CD8-positive, alpha-beta memory T cell (primary cell): Measurements from ENCODE around the gene NAV2. TPM values are rescaled to one million over a fixed set of nuclear protein-coding genes. Genes with fewer than 3 reads are reported as not detected.
"Not testable (repeated sequence)": the region's sequence is repeated elsewhere in the genome, so short reads cannot be mapped to it uniquely, and the experiment has no call there.

ENCODE experiments used
- CTCF ChIA-PET: fragments of 350-600 bp; sonication (Branson Sonifier 250); formaldehyde crosslinking; loops from one replicate; lab custom pipeline; 2021; ENCODE audit warnings: antibody characterized with exemption; lab: Charles Lee
- POLR2A ChIA-PET: fragments of 350-600 bp; sonication (Branson Sonifier 250); formaldehyde crosslinking; loops from one replicate; lab custom pipeline; 2021; ENCODE audit warnings: antibody characterized with exemption; lab: Charles Lee
- DNase-seq, 5 donors: peaks; one replicate each; pipeline versions ENCODE4 v3.0.0 to v3.0.0-alpha.2; 2020 to 2022; ENCODE audit warnings: mixed read lengths in 1 of 5
- H3K27ac ChIP-seq: one replicate; pipeline ENCODE4 v1.7.0; 2013; ENCODE audit warnings: low read depth, mild to moderate bottlenecking, low read length, moderate library complexity
- H3K27me3 ChIP-seq: 2 replicates; pipeline ENCODE4 v1.7.0; 2013; ENCODE audit warnings: low read length, mild to moderate bottlenecking; ENCODE audit not compliant: insufficient read depth, poor library complexity, severe bottlenecking
- H3K36me3 ChIP-seq: 2 replicates; pipeline ENCODE4 v1.7.0; 2013; ENCODE audit warnings: mild to moderate bottlenecking, low read length, moderate library complexity; ENCODE audit not compliant: insufficient read depth
- H3K4me1 ChIP-seq: 2 replicates; pipeline ENCODE4 v1.7.0; 2013; ENCODE audit warnings: mild to moderate bottlenecking, low read length, moderate library complexity; ENCODE audit not compliant: insufficient read depth
- H3K4me3 ChIP-seq: 2 replicates; pipeline ENCODE4 v1.7.0; 2013; ENCODE audit warnings: mild to moderate bottlenecking, low read length
- H3K9me3 ChIP-seq: 2 replicates; pipeline ENCODE4 v1.7.0; 2013; ENCODE audit warnings: mild to moderate bottlenecking, low read length
- H3K27ac Mint-ChIP-seq, 8 donors: one replicate each; pipeline ENCODE4 v1.8.0; 2020 to 2021; ENCODE audit warnings: mixed read lengths in 8 of 8, mild to moderate bottlenecking in 6 of 8, inconsistent platforms in 3 of 8, moderate library complexity in 3 of 8
- H3K27me3 Mint-ChIP-seq, 2 donors: one replicate each; pipeline ENCODE4 v1.8.0; 2020 to 2021; ENCODE audit warnings: mixed read lengths in 2 of 2, mild to moderate bottlenecking in 1 of 2, moderate library complexity in 1 of 2
- H3K36me3 Mint-ChIP-seq, 3 donors: one replicate each; pipeline ENCODE4 v1.8.0; 2020 to 2021; ENCODE audit warnings: mixed read lengths in 3 of 3, inconsistent platforms in 1 of 3, mild to moderate bottlenecking in 1 of 3
- H3K4me1 Mint-ChIP-seq, 3 donors: one replicate each; pipeline ENCODE4 v1.8.0; 2020 to 2021; ENCODE audit warnings: mixed read lengths in 3 of 3, inconsistent platforms in 1 of 3, mild to moderate bottlenecking in 1 of 3
- H3K4me3 Mint-ChIP-seq, 7 donors: one replicate each; pipeline ENCODE4 v1.8.0; 2020 to 2021; ENCODE audit warnings: mixed read lengths in 7 of 7, mild to moderate bottlenecking in 6 of 7, moderate library complexity in 4 of 7, inconsistent platforms in 2 of 7
- H3K9me3 Mint-ChIP-seq, 5 donors: one replicate each; pipeline ENCODE4 v1.8.0; 2020 to 2022; ENCODE audit warnings: mixed read lengths in 5 of 5, mild to moderate bottlenecking in 3 of 5, moderate library complexity in 2 of 5, inconsistent platforms in 1 of 5
- polyA plus RNA-seq: library from polyadenylated mRNA; unstranded; fragments of 300-500 nt; fragmentation: Illumina TruSeq; gene quantifications from one replicate; pipeline ENCODE4 v1.2.3, GENCODE V29; 2021
- total RNA-seq, 2 experiments: library from RNA; stranded (reverse); gene quantifications; one replicate each; pipeline ENCODE4 v1.2.3, GENCODE V29; 2021

NAV2 gene
- total and polyA plus RNA-seq, 3 experiments from 2014 or later = 0.42 to 1.2 (median 1.1) TPM

DNA sequence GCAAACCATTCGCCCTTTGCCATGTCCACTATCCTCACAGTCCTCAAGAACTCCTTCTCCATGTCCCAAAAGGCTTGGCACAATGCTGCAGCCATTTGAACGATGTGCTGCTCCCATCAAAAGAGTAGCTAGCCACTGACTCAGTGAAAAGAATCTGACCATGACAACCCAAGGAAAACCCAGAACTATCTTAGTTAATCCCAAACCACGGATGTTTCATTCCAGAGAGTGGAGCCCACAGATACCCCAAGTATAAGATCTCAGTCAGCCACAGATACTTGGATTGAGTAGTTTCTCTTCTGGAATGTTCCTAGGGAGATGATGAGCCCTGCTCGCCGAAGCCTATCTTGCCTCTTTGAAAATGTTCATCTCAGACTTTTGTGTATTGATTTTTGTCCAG lies 176.9 kb downstream of the NAV2 start:
- H3K36me3 ChIP-seq = no peaks in the 10 kb centered on the region
- H3K27ac Mint-ChIP-seq = peak overlapping the region in 1 of 8 donors; percentile 2
- H3K4me1 ChIP-seq = no peaks in the 10 kb centered on the region
- H3K27me3 Mint-ChIP-seq = peaks cover 0 to 2% of the 10 kb centered on the region in 2 donors
- H3K27ac ChIP-seq = no peak overlapping the region
- ChIA-PET POLR2A (no interaction called here), CTCF (interaction anchor here (0.8 kb wide), 1 partner anchor 14 kb away, joined by 3 read pairs; no protein-coding TSS in a partner anchor)
- H3K4me3 Mint-ChIP-seq = no peak overlapping the region
- H3K27me3 ChIP-seq = no peaks in the 10 kb centered on the region
- no peak for DNase-seq
- H3K9me3 ChIP-seq = no peaks in the 10 kb centered on the region
- no peak overlapping the region for H3K4me3 ChIP-seq
- H3K4me1 Mint-ChIP-seq = no peaks in the 10 kb centered on the region
- H3K36me3 Mint-ChIP-seq = no peaks in the 10 kb centered on the region
- no peaks in the 10 kb centered on the region for H3K9me3 Mint-ChIP-seq

DNA sequence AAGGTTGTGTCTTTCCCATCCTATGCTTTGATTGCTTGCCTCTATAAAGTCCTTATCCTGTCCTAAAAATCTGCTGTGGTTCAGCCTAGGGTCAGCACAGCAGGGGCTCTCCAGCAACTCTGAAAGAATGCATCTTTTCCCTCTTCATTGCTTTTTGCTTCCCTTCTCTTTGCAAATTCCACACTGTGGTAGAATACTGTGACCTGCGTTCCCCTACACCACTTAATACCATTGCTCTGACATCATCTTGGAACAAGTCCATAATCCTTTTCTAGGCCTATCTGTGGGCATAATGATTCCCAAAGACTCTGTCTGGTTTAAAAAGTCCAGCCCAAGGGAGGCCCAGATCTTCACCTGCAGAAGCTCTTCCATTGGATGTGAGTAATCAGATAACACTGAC lies 177.7 kb downstream of the NAV2 start:
- Mint-ChIP-seq H3K27me3 (peaks cover 0 to 2% of the 10 kb centered on the region in 2 donors), H3K36me3 (no peaks in the 10 kb centered on the region), H3K27ac (no peak overlapping the region), H3K4me1 (no peaks in the 10 kb centered on the region), H3K9me3 (no peaks in the 10 kb centered on the region), H3K4me3 (no peak overlapping the region)
- CTCF ChIA-PET = no interaction called here
- no peak for DNase-seq
- Histone ChIP-seq H3K4me1 (no peaks in the 10 kb centered on the region), H3K27ac (no peak overlapping the region), H3K9me3 (no peaks in the 10 kb centered on the region), H3K27me3 (no peaks in the 10 kb centered on the region), H3K4me3 (no peak overlapping the region), H3K36me3 (no peaks in the 10 kb centered on the region)
- POLR2A ChIA-PET = no interaction called here

DNA sequence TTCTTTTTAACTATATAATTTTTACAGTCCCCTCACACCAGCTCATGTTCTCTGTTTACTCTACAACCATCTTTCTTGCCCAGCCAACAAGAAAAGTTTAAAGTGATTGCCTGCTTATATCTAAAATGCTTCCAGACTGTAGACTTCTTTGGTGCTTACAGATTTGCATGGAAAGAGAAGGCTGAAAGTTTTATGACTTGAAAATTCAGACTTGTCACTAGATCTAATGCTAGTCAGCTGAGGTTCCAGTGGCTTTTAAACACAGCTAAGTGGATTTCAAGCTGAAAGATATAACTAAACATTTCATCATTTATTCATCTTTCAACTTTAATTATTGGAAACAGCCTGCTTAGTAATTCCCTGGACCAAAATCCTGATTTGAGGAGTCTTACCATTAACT lies 178.4 kb downstream of the NAV2 start:
- Mint-ChIP-seq H3K27me3 (peaks cover 0 to 2% of the 10 kb centered on the region in 2 donors), H3K4me3 (no peak overlapping the region), H3K27ac (no peak overlapping the region), H3K4me1 (no peaks in the 10 kb centered on the region), H3K36me3 (no peaks in the 10 kb centered on the region), H3K9me3 (no peaks in the 10 kb centered on the region)
- no peaks in the 10 kb centered on the region for H3K27me3 ChIP-seq
- H3K9me3 ChIP-seq = no peaks in the 10 kb centered on the region
- no peak overlapping the region for H3K27ac ChIP-seq
- no peak for DNase-seq
- no peaks in the 10 kb centered on the region for H3K4me1 ChIP-seq
- no peaks in the 10 kb centered on the region for H3K36me3 ChIP-seq
- ChIA-PET POLR2A (no interaction called here), CTCF (no interaction called here)
- H3K4me3 ChIP-seq = no peak overlapping the region

DNA sequence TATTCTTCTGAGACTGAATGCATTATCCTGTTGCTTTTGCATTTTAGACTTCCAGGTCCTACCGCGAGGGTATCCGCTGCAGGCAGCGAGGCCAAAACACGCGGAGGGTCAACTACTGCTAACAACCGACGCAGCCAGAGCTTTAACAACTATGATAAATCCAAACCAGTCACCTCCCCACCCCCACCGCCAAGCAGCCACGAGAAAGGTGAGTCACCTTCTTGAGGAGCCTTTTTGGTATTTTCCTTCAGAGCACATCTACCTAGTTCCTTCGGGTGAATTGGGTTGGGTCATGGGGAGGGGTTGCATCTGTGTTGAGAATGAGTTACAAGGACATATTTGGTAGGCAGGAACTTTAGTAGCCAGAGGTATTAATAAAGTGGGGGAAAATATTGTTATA lies 179.8 kb downstream of the NAV2 start:
- no peaks in the 10 kb centered on the region for H3K36me3 ChIP-seq
- no peaks in the 10 kb centered on the region for H3K9me3 ChIP-seq
- no peak overlapping the region for H3K4me3 ChIP-seq
- Mint-ChIP-seq H3K27me3 (peaks cover 0 to 2% of the 10 kb centered on the region in 2 donors), H3K9me3 (no peaks in the 10 kb centered on the region), H3K4me3 (no peak overlapping the region), H3K4me1 (no peaks in the 10 kb centered on the region), H3K27ac (no peak overlapping the region), H3K36me3 (no peaks in the 10 kb centered on the region)
- DNase-seq = no peak
- H3K4me1 ChIP-seq = no peaks in the 10 kb centered on the region
- H3K27ac ChIP-seq = no peak overlapping the region
- no peaks in the 10 kb centered on the region for H3K27me3 ChIP-seq
- CTCF ChIA-PET = no interaction called here
- POLR2A ChIA-PET = no interaction called here

DNA sequence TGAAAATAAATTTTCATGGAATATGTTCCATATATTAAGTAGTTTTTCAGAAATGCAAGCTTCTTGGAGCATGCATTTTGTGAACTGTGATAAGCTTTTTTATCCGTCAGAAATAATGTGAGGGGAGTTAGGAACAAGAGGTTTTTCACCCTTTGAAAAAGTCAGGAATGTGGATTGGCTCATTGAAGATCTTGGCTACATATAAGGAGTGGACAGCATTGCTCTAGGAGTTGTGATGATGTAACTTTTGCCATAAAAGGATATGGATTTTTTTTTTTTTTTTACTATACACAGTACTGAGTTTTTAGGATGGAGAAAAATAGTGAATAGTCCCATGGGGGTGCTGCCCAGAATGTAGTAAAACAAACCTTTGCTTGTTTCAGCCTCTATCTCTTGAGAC lies 180.2 kb downstream of the NAV2 start:
- CTCF ChIA-PET = no interaction called here
- H3K4me3 Mint-ChIP-seq = no peak overlapping the region
- POLR2A ChIA-PET = no interaction called here

DNA sequence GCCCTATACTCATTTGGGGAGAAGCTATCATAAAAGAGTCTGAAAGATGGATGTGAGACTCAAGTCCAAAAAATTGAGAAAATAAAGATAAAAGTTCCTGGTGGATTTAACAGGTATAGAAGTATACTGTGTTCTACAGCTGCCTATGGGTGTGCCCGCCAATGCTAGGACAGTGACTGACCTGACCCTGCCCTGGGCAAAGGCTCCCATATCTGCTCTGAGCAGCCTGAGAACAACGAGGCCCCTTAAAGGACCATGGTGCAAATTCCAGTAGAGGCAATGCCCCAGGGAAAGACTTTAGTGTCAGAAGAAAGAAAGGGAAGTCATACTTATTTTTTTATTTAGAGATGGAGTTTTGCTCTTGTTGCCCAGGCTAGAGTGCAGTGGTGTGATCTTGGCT lies 181.8 kb downstream of the NAV2 start:
- no peaks in the 10 kb centered on the region for H3K36me3 Mint-ChIP-seq
- H3K36me3 ChIP-seq = no peaks in the 10 kb centered on the region
- H3K4me3 Mint-ChIP-seq = no peak overlapping the region
- H3K4me1 Mint-ChIP-seq = no peaks in the 10 kb centered on the region
- ChIA-PET CTCF (no interaction called here), POLR2A (no interaction called here)
- H3K27me3 ChIP-seq = no peaks in the 10 kb centered on the region
- DNase-seq = no peak
- no peak overlapping the region for H3K27ac ChIP-seq
- H3K4me1 ChIP-seq = no peaks in the 10 kb centered on the region
- H3K9me3 ChIP-seq = no peaks in the 10 kb centered on the region
- H3K9me3 Mint-ChIP-seq = no peaks in the 10 kb centered on the region
- H3K27me3 Mint-ChIP-seq = peaks cover 0 to 2% of the 10 kb centered on the region in 2 donors
- no peak overlapping the region for H3K27ac Mint-ChIP-seq
- no peak overlapping the region for H3K4me3 ChIP-seq

More for the DNA sequence above, 180.2 kb downstream of the NAV2 start:
- Mint-ChIP-seq H3K36me3 (no peaks in the 10 kb centered on the region), H3K27ac (no peak overlapping the region), H3K9me3 (no peaks in the 10 kb centered on the region), H3K27me3 (peaks cover 0 to 2% of the 10 kb centered on the region in 2 donors), H3K4me1 (no peaks in the 10 kb centered on the region)
- no peaks in the 10 kb centered on the region for H3K4me1 ChIP-seq
- H3K4me3 ChIP-seq = no peak overlapping the region
- H3K36me3 ChIP-seq = no peaks in the 10 kb centered on the region
- H3K27ac ChIP-seq = no peak overlapping the region
- no peaks in the 10 kb centered on the region for H3K27me3 ChIP-seq
- DNase-seq = no peak
- H3K9me3 ChIP-seq = no peaks in the 10 kb centered on the region

DNA sequence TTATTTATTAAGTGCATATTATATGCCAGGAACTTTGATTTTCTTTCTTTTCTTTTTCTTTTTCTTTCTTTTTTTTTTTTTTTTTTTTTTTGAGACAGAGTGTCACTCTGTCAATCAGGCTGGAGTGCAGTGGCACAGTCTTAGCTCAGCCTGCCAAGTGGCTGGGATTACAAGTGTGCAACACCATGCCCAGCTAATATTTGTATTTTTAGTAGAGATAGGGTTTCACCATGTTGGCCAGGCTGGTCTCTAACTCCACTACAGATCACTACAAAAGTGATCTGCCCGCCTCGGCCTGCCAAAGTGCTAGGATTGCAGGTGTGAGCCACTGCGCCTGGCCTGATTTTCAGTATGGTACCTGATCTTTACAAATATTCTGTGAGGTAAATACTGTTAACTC lies 182.4 kb downstream of the NAV2 start:
- CTCF ChIA-PET, H3K4me1 Mint-ChIP-seq: not testable (repeated sequence)

DNA sequence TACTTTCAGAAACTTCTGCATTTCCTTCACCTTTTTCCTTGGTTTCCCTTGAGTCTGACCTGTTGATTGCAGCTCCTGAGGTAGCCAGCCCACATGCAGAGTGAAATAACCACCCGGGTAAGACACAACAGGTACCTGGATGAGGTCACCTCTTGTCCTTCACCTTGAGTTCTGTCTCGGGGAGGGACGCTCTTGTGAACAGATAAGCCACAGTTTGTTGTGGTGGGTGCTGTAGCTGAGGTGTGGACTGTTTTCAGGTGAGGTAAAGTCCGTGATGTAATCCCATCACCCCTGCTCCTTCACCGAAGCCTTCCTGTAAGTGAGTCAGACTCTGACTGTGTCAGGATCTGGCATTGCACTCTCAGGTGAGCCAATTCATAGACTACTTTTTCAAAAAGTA lies 183.1 kb downstream of the NAV2 start:
- H3K36me3 ChIP-seq = no peaks in the 10 kb centered on the region
- H3K4me1 ChIP-seq = no peaks in the 10 kb centered on the region
- CTCF ChIA-PET = no interaction called here
- H3K27me3 ChIP-seq = no peaks in the 10 kb centered on the region
- H3K4me3 ChIP-seq = no peak overlapping the region
- POLR2A ChIA-PET = no interaction called here
- H3K27ac ChIP-seq = no peak overlapping the region
- Mint-ChIP-seq H3K9me3 (no peaks in the 10 kb centered on the region), H3K4me1 (no peaks in the 10 kb centered on the region), H3K36me3 (no peaks in the 10 kb centered on the region), H3K27me3 (peaks cover 0 to 2% of the 10 kb centered on the region in 2 donors), H3K27ac (no peak overlapping the region), H3K4me3 (no peak overlapping the region)
- DNase-seq = no peak
- no peaks in the 10 kb centered on the region for H3K9me3 ChIP-seq

More for the DNA sequence above, 182.4 kb downstream of the NAV2 start:
- H3K36me3 Mint-ChIP-seq, POLR2A ChIA-PET, H3K4me1 ChIP-seq, DNase-seq, H3K4me3 ChIP-seq, H3K27me3 ChIP-seq, H3K27me3 Mint-ChIP-seq, H3K4me3 Mint-ChIP-seq, H3K27ac Mint-ChIP-seq, H3K36me3 ChIP-seq, H3K9me3 Mint-ChIP-seq, H3K9me3 ChIP-seq, H3K27ac ChIP-seq: not testable (repeated sequence)

DNA sequence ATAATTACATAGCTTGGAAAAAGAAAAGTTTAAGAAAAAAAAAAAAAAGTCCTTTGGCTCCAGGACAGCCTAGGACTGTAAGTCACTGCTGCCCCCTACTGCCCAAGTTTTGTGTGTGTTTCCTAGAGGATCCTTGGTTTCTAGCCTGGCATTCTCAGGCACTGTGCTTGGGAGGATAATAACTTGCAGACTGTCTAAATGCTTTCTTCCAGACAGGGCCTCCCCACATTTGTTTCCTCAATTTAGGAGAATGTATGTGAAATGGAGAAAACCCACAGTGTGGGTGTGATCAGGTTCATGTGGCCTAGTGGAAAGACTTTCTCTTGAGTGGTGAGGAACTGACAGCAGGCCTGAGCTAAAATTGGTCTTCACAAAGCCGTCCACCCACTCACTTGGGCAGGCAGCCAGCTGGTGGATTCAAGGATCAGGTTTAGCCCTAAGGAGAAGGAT lies 191.0 kb downstream of the NAV2 start:
- Mint-ChIP-seq H3K9me3 (no peaks in the 10 kb centered on the region), H3K27me3 (no peaks in the 10 kb centered on the region), H3K36me3 (no peaks in the 10 kb centered on the region), H3K27ac (peak overlapping the region in 1 of 8 donors; percentile 15), H3K4me3 (no peak overlapping the region), H3K4me1 (no peaks in the 10 kb centered on the region)
- H3K9me3 ChIP-seq = no peaks in the 10 kb centered on the region
- no peaks in the 10 kb centered on the region for H3K27me3 ChIP-seq
- H3K36me3 ChIP-seq = no peaks in the 10 kb centered on the region
- peak in 2 of 5 donors; percentile 8 to 10 for DNase-seq
- H3K27ac ChIP-seq = no peak overlapping the region
- no peaks in the 10 kb centered on the region for H3K4me1 ChIP-seq
- CTCF ChIA-PET = interaction anchor here (0.6 to 0.8 kb wide), 3 partner anchors 14 to 340 kb away, joined by 3 read pairs; no protein-coding TSS in a partner anchor
- POLR2A ChIA-PET = no interaction called here
- no peak overlapping the region for H3K4me3 ChIP-seq
